GM23338 (cell line): Measurements from ENCODE around the gene SHISA8. TPM values are rescaled to one million over a fixed set of nuclear protein-coding genes. Genes with fewer than 3 reads are reported as not detected.

Experiments
- ATAC-seq: fragments of 200-7000 bp; cut with Tn5 transposase; 3 replicates; pipeline ENCODE4 v1.9.1; 2020
- DNase-seq: peaks from one replicate; pipeline ENCODE4 v3.0.0-alpha.2; 2015; ENCODE audit warnings: low spot score
- H2AFZ ChIP-seq: fragments of 200-600 bp; sonication (generic); 2 replicates; pipeline ENCODE4 v1.8.0; 2016; ENCODE audit warnings: antibody characterized with exemption, mild to moderate bottlenecking, moderate library complexity
- H3F3A ChIP-seq: fragments of 200-600 bp; sonication (generic); replicated peaks from 2 replicates; pipeline ENCODE4 v1.8.0; 2017; ENCODE audit warnings: antibody characterized with exemption, mixed run types, low read depth
- H3K27ac ChIP-seq: fragments of 200-600 bp; sonication (generic); 2 replicates; pipeline ENCODE4 v1.6.1; 2016; ENCODE audit warnings: low read depth
- H3K27me3 ChIP-seq: fragments of 200-600 bp; sonication (generic); 2 replicates; pipeline ENCODE4 v1.8.0; 2016; ENCODE audit warnings: mild to moderate bottlenecking, mixed run types, moderate library complexity; ENCODE audit not compliant: insufficient read depth
- H3K36me3 ChIP-seq: fragments of 200-600 bp; sonication (generic); 2 replicates; pipeline ENCODE4 v1.8.0; 2016; ENCODE audit warnings: mild to moderate bottlenecking; ENCODE audit not compliant: insufficient read depth
- H3K4me1 ChIP-seq: fragments of 200-600 bp; sonication (generic); 2 replicates; pipeline ENCODE4 v1.8.0; 2016; ENCODE audit warnings: mild to moderate bottlenecking, moderate library complexity; ENCODE audit not compliant: insufficient read depth
- H3K4me2 ChIP-seq: fragments of 200-600 bp; sonication (generic); 2 replicates; pipeline ENCODE4 v1.7.1; 2017; ENCODE audit warnings: mixed run types
- H3K4me3 ChIP-seq: fragments of 200-600 bp; sonication (generic); 2 replicates; pipeline ENCODE4 v1.6.1; 2016; ENCODE audit warnings: mixed run types
- H3K79me2 ChIP-seq: fragments of 200-600 bp; sonication (generic); replicated peaks from 2 replicates; pipeline ENCODE4 v1.8.0; 2017; ENCODE audit warnings: mild to moderate bottlenecking; ENCODE audit not compliant: insufficient read depth
- H3K9me2 ChIP-seq: fragments of 200-600 bp; sonication (generic); 2 replicates; pipeline ENCODE4 v1.8.0; 2017; ENCODE audit not compliant: insufficient read depth
- H4K20me1 ChIP-seq: fragments of 200-600 bp; sonication (generic); replicated peaks from 2 replicates; pipeline ENCODE4 v1.8.0; 2017; ENCODE audit warnings: mild to moderate bottlenecking; ENCODE audit not compliant: insufficient read depth
- H3K27ac Mint-ChIP-seq: 2 replicates; pipeline ENCODE4 v1.8.0; 2020; ENCODE audit warnings: inconsistent platforms, mild to moderate bottlenecking, moderate library complexity, mixed read lengths
- H3K27me3 Mint-ChIP-seq: 3 replicates; pipeline ENCODE4 v1.8.0; 2022; ENCODE audit warnings: low read depth, mild to moderate bottlenecking, moderate library complexity, mixed read lengths, inconsistent platforms; ENCODE audit not compliant: insufficient read depth, poor library complexity
- H3K36me3 Mint-ChIP-seq: 3 replicates; pipeline ENCODE4 v1.8.0; 2021; ENCODE audit warnings: low read depth, mild to moderate bottlenecking, inconsistent platforms, moderate library complexity, mixed read lengths
- H3K4me1 Mint-ChIP-seq: 3 replicates; pipeline ENCODE4 v1.8.0; 2020; ENCODE audit warnings: mild to moderate bottlenecking, inconsistent platforms, mixed read lengths
- H3K4me3 Mint-ChIP-seq: 3 replicates; pipeline ENCODE4 v1.8.0; 2021; ENCODE audit warnings: moderate library complexity, mild to moderate bottlenecking, inconsistent platforms, mixed read lengths
- H3K9me3 Mint-ChIP-seq: 3 replicates; pipeline ENCODE4 v1.8.0; 2020; ENCODE audit warnings: moderate library complexity, mild to moderate bottlenecking, inconsistent platforms, mixed read lengths
- CREB1 ChIP-seq: fragments of 250-450 bp; sonication (Bioruptor Pico); IDR thresholded peaks from 2 replicates; pipeline ENCODE4 v1.5.0; 2020; ENCODE audit warnings: low read depth, mild to moderate bottlenecking, moderate library complexity
- EZH2 ChIP-seq: fragments of 200-600 bp; sonication (generic); IDR thresholded peaks from one replicate; pipeline ENCODE4 v1.8.0; 2017; ENCODE audit warnings: antibody characterized with exemption, mild to moderate bottlenecking, low read depth; ENCODE audit not compliant: unreplicated experiment
- EZH2phosphoT487 ChIP-seq: fragments of 200-600 bp; sonication (generic); IDR thresholded peaks from one replicate; pipeline ENCODE4 v1.8.1; 2018; ENCODE audit warnings: antibody characterized with exemption; ENCODE audit not compliant: unreplicated experiment
- STAT1 ChIP-seq: IDR thresholded peaks from one replicate; pipeline ENCODE4 v1.6.1; 2016; ENCODE audit warnings: antibody characterized with exemption; ENCODE audit not compliant: unreplicated experiment
- polyA plus RNA-seq: library from polyadenylated mRNA; unstranded; fragments of >200 nt; fragmentation: Nextera tagmentation; extraction: Ambion mirVana; gene quantifications from 2 replicates; pipeline ENCODE4 v1.2.1, GENCODE V29; 2016
- total RNA-seq: library from RNA; depleted of rRNA; stranded (reverse); fragments of >200 nt; shearing (Covaris generic); gene quantifications from 2 replicates; pipeline ENCODE4 v1.2.3, GENCODE V29; 2014
- TF ChIP-seq, protein P1 (sequence below): IDR thresholded peaks from one replicate; pipeline ENCODE4 v1.6.1; 2018; ENCODE audit warnings: antibody characterized with exemption; ENCODE audit not compliant: unreplicated experiment
- TF ChIP-seq, protein P2 (sequence below): fragments of 250-450 bp; sonication (Bioruptor Pico); IDR thresholded peaks from 2 replicates; pipeline ENCODE4 v1.5.0; 2020; ENCODE audit warnings: mild to moderate bottlenecking, moderate library complexity

SHISA8 gene
- total and polyA plus RNA-seq, 2 experiments from 2014 or later: 5.1 TPM; not detected in 1

- TF ChIP-seq, protein P1, sequence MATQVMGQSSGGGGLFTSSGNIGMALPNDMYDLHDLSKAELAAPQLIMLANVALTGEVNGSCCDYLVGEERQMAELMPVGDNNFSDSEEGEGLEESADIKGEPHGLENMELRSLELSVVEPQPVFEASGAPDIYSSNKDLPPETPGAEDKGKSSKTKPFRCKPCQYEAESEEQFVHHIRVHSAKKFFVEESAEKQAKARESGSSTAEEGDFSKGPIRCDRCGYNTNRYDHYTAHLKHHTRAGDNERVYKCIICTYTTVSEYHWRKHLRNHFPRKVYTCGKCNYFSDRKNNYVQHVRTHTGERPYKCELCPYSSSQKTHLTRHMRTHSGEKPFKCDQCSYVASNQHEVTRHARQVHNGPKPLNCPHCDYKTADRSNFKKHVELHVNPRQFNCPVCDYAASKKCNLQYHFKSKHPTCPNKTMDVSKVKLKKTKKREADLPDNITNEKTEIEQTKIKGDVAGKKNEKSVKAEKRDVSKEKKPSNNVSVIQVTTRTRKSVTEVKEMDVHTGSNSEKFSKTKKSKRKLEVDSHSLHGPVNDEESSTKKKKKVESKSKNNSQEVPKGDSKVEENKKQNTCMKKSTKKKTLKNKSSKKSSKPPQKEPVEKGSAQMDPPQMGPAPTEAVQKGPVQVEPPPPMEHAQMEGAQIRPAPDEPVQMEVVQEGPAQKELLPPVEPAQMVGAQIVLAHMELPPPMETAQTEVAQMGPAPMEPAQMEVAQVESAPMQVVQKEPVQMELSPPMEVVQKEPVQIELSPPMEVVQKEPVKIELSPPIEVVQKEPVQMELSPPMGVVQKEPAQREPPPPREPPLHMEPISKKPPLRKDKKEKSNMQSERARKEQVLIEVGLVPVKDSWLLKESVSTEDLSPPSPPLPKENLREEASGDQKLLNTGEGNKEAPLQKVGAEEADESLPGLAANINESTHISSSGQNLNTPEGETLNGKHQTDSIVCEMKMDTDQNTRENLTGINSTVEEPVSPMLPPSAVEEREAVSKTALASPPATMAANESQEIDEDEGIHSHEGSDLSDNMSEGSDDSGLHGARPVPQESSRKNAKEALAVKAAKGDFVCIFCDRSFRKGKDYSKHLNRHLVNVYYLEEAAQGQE: no peak
- no peak for TF ChIP-seq EZH2
Observed at GRCh38 chr22:41863472-41863871, 51.4 kb downstream of the SHISA8 start (continued).

DNA sequence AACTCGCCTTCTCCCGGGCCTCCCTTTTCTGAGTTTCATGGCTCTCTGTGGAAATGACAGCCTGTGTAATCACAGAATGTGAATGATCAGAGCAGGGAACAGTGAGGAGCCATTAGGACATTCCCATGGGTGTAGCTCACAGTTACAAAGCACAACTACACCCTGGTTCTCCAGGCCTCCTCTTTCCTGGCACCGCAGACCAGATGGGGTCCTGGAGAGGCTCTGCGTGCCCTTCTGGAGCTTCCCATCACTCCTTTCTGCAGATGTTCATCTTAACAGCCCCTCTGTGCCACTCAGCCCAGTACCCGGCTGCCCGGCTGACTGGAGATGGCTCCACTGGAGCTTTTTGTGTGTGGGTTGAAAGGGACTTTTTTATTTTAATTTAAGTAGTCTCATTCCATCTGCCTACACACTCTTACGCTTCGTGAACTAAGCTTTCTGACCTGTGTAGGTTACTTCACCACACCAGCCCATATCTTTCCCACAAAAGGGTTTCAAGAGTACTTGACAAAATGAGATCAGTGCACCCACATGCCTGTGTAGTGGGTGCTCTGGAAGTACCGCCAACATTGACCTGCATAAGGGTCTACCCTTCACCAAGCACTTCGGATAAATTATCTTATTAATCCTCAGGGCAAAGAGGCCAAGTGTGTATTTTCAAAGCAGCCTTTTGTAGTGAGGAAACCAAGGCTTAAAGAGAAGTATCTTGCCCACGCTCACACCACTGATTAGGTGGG, 52.2 kb downstream of the SHISA8 start:
- peaks cover 17% of the 10 kb centered on the region for H3K4me1 Mint-ChIP-seq
- peak; percentile 25 for ATAC-seq
- H3K36me3 ChIP-seq: peaks cover 18% of the 10 kb centered on the region

DNA sequence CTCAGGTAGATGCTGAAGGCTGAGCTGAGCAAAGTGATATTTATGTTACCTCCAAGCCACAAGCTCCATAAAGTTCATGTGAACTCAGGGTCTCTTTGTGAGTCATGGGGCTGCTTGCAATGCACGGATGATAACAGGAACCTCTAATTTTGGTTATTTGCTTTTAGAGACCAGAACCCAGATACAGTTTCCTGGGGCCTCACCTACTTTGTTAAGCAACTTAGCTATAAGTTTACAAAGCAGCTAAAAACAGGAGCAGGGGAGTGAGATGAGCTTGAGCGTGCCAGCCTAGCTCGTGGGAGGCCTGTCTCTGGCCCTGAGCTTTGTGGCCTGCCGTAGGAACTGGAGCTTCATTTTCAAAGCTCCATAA, 52.7 kb downstream of the SHISA8 start:
- H3K79me2 ChIP-seq: peaks cover 88% of the 10 kb centered on the region
- H3K36me3 ChIP-seq: peaks cover 16% of the 10 kb centered on the region
- H3K27me3 Mint-ChIP-seq: peaks cover 5% of the 10 kb centered on the region
- no peak overlapping the region for H3K4me3 Mint-ChIP-seq
- no peaks in the 10 kb centered on the region for H3K9me3 Mint-ChIP-seq
- no peaks in the 10 kb centered on the region for H3K9me2 ChIP-seq
- peak overlapping the region; percentile 47; the same call in 1 of the 2 replicates for H3K27ac ChIP-seq
- H3K27me3 ChIP-seq: no peaks in the 10 kb centered on the region
- H3K36me3 Mint-ChIP-seq: peaks cover 16% of the 10 kb centered on the region
- H2AFZ ChIP-seq: no peak overlapping the region
- DNase-seq (no peak), ATAC-seq (no peak; the same call in 2 of the 3 replicates)
- H3K4me1 Mint-ChIP-seq: peaks cover 21% of the 10 kb centered on the region
- no peak overlapping the region for H3K4me3 ChIP-seq
- H4K20me1 ChIP-seq: peaks cover 65% of the 10 kb centered on the region
- no peak overlapping the region for H3K4me2 ChIP-seq
- no peaks in the 10 kb centered on the region for H3F3A ChIP-seq
- H3K4me1 ChIP-seq: peaks cover 18% of the 10 kb centered on the region
- H3K27ac Mint-ChIP-seq: no peak overlapping the region
- TF ChIP-seq, protein P2, sequence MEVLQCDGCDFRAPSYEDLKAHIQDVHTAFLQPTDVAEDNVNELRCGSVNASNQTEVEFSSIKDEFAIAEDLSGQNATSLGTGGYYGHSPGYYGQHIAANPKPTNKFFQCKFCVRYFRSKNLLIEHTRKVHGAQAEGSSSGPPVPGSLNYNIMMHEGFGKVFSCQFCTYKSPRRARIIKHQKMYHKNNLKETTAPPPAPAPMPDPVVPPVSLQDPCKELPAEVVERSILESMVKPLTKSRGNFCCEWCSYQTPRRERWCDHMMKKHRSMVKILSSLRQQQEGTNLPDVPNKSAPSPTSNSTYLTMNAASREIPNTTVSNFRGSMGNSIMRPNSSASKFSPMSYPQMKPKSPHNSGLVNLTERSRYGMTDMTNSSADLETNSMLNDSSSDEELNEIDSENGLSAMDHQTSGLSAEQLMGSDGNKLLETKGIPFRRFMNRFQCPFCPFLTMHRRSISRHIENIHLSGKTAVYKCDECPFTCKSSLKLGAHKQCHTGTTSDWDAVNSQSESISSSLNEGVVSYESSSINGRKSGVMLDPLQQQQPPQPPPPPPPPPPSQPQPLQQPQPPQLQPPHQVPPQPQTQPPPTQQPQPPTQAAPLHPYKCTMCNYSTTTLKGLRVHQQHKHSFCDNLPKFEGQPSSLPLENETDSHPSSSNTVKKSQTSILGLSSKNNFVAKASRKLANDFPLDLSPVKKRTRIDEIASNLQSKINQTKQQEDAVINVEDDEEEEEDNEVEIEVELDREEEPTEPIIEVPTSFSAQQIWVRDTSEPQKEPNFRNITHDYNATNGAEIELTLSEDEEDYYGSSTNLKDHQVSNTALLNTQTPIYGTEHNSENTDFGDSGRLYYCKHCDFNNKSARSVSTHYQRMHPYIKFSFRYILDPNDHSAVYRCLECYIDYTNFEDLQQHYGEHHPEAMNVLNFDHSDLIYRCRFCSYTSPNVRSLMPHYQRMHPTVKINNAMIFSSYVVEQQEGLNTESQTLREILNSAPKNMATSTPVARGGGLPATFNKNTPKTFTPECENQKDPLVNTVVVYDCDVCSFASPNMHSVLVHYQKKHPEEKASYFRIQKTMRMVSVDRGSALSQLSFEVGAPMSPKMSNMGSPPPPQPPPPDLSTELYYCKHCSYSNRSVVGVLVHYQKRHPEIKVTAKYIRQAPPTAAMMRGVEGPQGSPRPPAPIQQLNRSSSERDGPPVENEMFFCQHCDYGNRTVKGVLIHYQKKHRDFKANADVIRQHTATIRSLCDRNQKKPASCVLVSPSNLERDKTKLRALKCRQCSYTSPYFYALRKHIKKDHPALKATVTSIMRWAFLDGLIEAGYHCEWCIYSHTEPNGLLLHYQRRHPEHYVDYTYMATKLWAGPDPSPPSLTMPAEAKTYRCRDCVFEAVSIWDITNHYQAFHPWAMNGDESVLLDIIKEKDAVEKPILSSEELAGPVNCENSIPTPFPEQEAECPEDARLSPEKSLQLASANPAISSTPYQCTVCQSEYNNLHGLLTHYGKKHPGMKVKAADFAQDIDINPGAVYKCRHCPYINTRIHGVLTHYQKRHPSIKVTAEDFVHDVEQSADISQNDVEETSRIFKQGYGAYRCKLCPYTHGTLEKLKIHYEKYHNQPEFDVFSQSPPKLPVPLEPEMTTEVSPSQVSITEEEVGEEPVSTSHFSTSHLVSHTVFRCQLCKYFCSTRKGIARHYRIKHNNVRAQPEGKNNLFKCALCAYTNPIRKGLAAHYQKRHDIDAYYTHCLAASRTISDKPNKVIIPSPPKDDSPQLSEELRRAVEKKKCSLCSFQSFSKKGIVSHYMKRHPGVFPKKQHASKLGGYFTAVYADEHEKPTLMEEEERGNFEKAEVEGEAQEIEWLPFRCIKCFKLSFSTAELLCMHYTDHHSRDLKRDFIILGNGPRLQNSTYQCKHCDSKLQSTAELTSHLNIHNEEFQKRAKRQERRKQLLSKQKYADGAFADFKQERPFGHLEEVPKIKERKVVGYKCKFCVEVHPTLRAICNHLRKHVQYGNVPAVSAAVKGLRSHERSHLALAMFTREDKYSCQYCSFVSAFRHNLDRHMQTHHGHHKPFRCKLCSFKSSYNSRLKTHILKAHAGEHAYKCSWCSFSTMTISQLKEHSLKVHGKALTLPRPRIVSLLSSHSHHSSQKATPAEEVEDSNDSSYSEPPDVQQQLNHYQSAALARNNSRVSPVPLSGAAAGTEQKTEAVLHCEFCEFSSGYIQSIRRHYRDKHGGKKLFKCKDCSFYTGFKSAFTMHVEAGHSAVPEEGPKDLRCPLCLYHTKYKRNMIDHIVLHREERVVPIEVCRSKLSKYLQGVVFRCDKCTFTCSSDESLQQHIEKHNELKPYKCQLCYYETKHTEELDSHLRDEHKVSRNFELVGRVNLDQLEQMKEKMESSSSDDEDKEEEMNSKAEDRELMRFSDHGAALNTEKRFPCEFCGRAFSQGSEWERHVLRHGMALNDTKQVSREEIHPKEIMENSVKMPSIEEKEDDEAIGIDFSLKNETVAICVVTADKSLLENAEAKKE (CRISPR knock-in tag): no peak
- no peak for TF ChIP-seq STAT1
- no peak for TF ChIP-seq EZH2phosphoT487
- TF ChIP-seq EZH2: no peak

More for the DNA sequence above, 52.2 kb downstream of the SHISA8 start:
- Histone ChIP-seq H2AFZ (no peak overlapping the region), H3K27me3 (no peaks in the 10 kb centered on the region), H3K4me1 (0 out of 2 replicates have a peak, but pooled peaks cover 15% of the 10 kb centered on the region), H4K20me1 (peaks cover 63% of the 10 kb centered on the region), H3K4me3 (no peak overlapping the region), H3K79me2 (peaks cover 83% of the 10 kb centered on the region), H3F3A (no peaks in the 10 kb centered on the region), H3K4me2 (no peak overlapping the region), H3K27ac (peak overlapping the region; percentile 47), H3K9me2 (no peaks in the 10 kb centered on the region)
- Mint-ChIP-seq H3K4me3 (no peak overlapping the region), H3K27ac (peak overlapping the region; percentile 80), H3K27me3 (peaks cover 5% of the 10 kb centered on the region), H3K9me3 (no peaks in the 10 kb centered on the region), H3K36me3 (peaks cover 22% of the 10 kb centered on the region)
- DNase-seq: no peak
- TF ChIP-seq CREB1 (CRISPR knock-in tag) (no peak), STAT1 (no peak)
